ENCODE measurements around the gene AK3. TPM values are rescaled to one million over a fixed set of nuclear protein-coding genes. Genes with fewer than 3 reads are reported as not detected.

Gene AK3
- total and polyA plus RNA-seq, 2 of the 8 experiments (the other 6 are each of a cell fraction or from before 2014, with no cell fraction given): 8.9 to 30.0 TPM

DNA sequence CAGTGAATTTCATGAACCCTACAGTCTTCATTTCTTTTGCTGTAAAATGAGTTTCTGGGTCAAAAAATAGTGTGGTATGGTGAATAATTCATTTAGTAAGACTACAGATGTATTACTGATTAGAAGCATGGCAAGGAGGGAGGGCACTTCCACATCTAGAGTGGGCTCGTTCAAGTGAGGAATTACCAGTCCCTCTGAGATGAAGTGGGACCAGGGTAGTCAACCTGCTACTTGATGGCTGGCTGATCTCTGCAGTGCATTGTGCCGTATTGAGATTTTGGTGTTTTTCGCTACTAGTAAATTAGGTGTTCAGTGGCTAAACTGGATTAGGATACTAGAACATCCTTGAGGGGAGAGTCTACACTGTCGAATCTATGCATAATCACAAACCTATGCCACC is 50.9 kb downstream of the AK3 start:
- ChIA-PET CTCF (ENCODE audit: partially characterized antibody) (no interaction called here), POLR2A (ENCODE audit: partially characterized antibody) (no interaction called here)
- H3K36me3 ChIP-seq (ENCODE audit: control insufficient read depth in 2 of 4, insufficient read depth in 4 of 4, low read length in 3 of 4): peaks cover 4 to 45% (median 8%) of the 10 kb centered on the region in 4 experiments
- H3K23me2 ChIP-seq (ENCODE audit: low read depth, low read length): no peaks in the 10 kb centered on the region
- H2BK120ac ChIP-seq (replicated peaks; ENCODE audit: low read depth, low read length): no peak overlapping the region
- H3K4me1 ChIP-seq (replicated peaks in 1 of 4; ENCODE audit: control insufficient read depth in 3 of 4, insufficient read depth in 4 of 4, low read length in 3 of 4): no peaks in the 10 kb centered on the region
- H3K23ac ChIP-seq (ENCODE audit: insufficient read length): no peak overlapping the region
- no peak overlapping the region for H2AK5ac ChIP-seq (ENCODE audit: low read depth, low read length)
- H2BK20ac ChIP-seq (ENCODE audit: low read length): no peak overlapping the region
- no peaks in the 10 kb centered on the region for H3K79me1 ChIP-seq (ENCODE audit: low read depth, low read length)
- WGBS, 2 experiments (ENCODE audit: extremely low coverage in 1 of 2, insufficient coverage in 1 of 2, insufficient read length in 1 of 2, insufficient replicate concordance in 2 of 2, low coverage in 1 of 2, low lambda C conversion rate in 2 of 2, missing lambda C conversion rate in 1 of 2): 90% methylated on average over 4 of the region's 4 CpGs; no CpG with 5 or more reads in 1 of the 2 experiments
- H3K56ac ChIP-seq (replicated peaks; ENCODE audit: insufficient read length, low read depth, low read length): no peak overlapping the region
- H3K27me3 ChIP-seq (replicated peaks in 1 of 4; ENCODE audit: control insufficient read depth in 3 of 4, extremely low read depth in 1 of 4, insufficient read depth in 3 of 4, low read length in 3 of 4): no peaks in the 10 kb centered on the region
- no peaks in the 10 kb centered on the region for H3K9me3 ChIP-seq (ENCODE audit: insufficient read depth in 2 of 2, low read depth in 1 of 2, low read length in 1 of 2)
- no peak overlapping the region for H3K4me2 ChIP-seq (ENCODE audit: insufficient read depth in 1 of 2, low read depth in 2 of 2, low read length in 2 of 2)
- H2BK12ac ChIP-seq (ENCODE audit: low read depth, low read length): no peak overlapping the region
- no peak overlapping the region for H3K4ac ChIP-seq (replicated peaks; ENCODE audit: insufficient read length, low read depth, low read length)
- peaks cover 0 to 2% of the 10 kb centered on the region in 2 experiments for H4K20me1 ChIP-seq (replicated peaks in 1 of 2; ENCODE audit: control insufficient read depth in 1 of 2, insufficient read depth in 2 of 2, low read length in 2 of 2)
- no peak overlapping the region for H2AFZ ChIP-seq (ENCODE audit: low read length)
- H2BK15ac ChIP-seq (ENCODE audit: low read length): no peak overlapping the region
- no peak overlapping the region for H3K4me3 ChIP-seq (ENCODE audit: extremely low read depth in 1 of 4, insufficient read depth in 2 of 4, low read depth in 3 of 4, low read length in 4 of 4)
- H3K18ac ChIP-seq (ENCODE audit: extremely low read depth, low read length): no peak overlapping the region
- H3K79me2 ChIP-seq (ENCODE audit: control insufficient read depth in 1 of 2, insufficient read depth in 2 of 2, low read length in 2 of 2): peaks cover 0 to 18% of the 10 kb centered on the region in 2 experiments; a peak in 2 of 4 replicates
- H2BK5ac ChIP-seq (ENCODE audit: low read depth, low read length): no peak overlapping the region
- TF ChIP-seq, protein P1, sequence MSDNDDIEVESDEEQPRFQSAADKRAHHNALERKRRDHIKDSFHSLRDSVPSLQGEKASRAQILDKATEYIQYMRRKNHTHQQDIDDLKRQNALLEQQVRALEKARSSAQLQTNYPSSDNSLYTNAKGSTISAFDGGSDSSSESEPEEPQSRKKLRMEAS (IDR thresholded peaks at IDR 0.05): no peak
- TF ChIP-seq CTBP2 (IDR thresholded peaks at IDR 0.05; ENCODE audit: borderline replicate concordance, insufficient read depth, insufficient read length, low read length) (no peak), NANOG (IDR thresholded peaks at IDR 0.05; ENCODE audit: insufficient read depth, low read depth, low read length, poor library complexity, severe bottlenecking) (no peak), KDM5A (IDR thresholded peaks at IDR 0.05; ENCODE audit: low read length) (no peak), RXRA (IDR thresholded peaks at IDR 0.05; ENCODE audit: insufficient read depth, low read depth, low read length) (no peak), GTF2F1 (IDR thresholded peaks at IDR 0.05; ENCODE audit: borderline replicate concordance, low read depth, low read length) (no peak), HDAC6 (IDR thresholded peaks at IDR 0.05; ENCODE audit: low read depth, low read length) (no peak), CREB1 (IDR thresholded peaks at IDR 0.05) (no peak), SIRT6 (IDR thresholded peaks at IDR 0.05; ENCODE audit: low read length) (no peak), POU5F1 (IDR thresholded peaks at IDR 0.05; ENCODE audit: low read depth, low read length) (no peak)
- DNase-seq (ENCODE audit: low read depth in 1 of 2, low spot score in 2 of 2) (no peak), FAIRE-seq (no peak)
- no peak overlapping the region for H3K14ac ChIP-seq (ENCODE audit: insufficient read length)
- H3K9ac ChIP-seq (replicated peaks in 1 of 4; ENCODE audit: extremely low read depth in 1 of 4, low read depth in 3 of 4, low read length in 3 of 4): 0 out of 7 replicates have a peak overlapping the region, but pooled peaks of 1 of the 4 experiments have one; percentile 6
- H4K5ac ChIP-seq (ENCODE audit: insufficient read length, low read depth, low read length): no peak overlapping the region
- H3K27ac ChIP-seq (ENCODE audit: low read depth, low read length): no peak overlapping the region
- H4K8ac ChIP-seq (ENCODE audit: extremely low read depth, insufficient read depth, low read length): no peak overlapping the region
- H4K91ac ChIP-seq (replicated peaks; ENCODE audit: insufficient read length, low read length): no peak overlapping the region

All from H1 (cell line).